SK-N-SH (cell line): Measurements from ENCODE around the gene PAQR6. TPM values are rescaled to one million over a fixed set of nuclear protein-coding genes. Genes with fewer than 3 reads are reported as not detected.

Experiments used
- CTCF ChIA-PET: fragments of 300-600, 350-600 bp; formaldehyde crosslinking; extraction: SDS; loops from one replicate; lab custom pipeline; 2021; lab: Yijun Ruan, JAX
- POLR2A ChIA-PET: fragments of 350-600 bp; sonication (Branson Sonifier 250); formaldehyde crosslinking; extraction: SDS; loops from one replicate; lab custom pipeline; 2020; ENCODE audit warnings: antibody characterized with exemption, inconsistent platforms; lab: Yijun Ruan, JAX
- DNase-seq: peaks from one replicate; pipeline ENCODE4 v3.0.0; 2012
- H2AFZ ChIP-seq: fragments of 200-600 bp; sonication (generic); 2 replicates; pipeline ENCODE4 v1.8.1; 2016; ENCODE audit warnings: antibody characterized with exemption, mild to moderate bottlenecking, low read depth
- H3F3A ChIP-seq: fragments of 200-600 bp; sonication (generic); replicated peaks from 2 replicates; pipeline ENCODE3; 2016; ENCODE audit warnings: antibody characterized with exemption, mild to moderate bottlenecking; ENCODE audit not compliant: insufficient read depth
- H3K27ac ChIP-seq, 2 experiments: fragments of 200-500 bp in 1 of 2; fragments of 200-600 bp in 1 of 2; sonication (Bioruptor generic) in 1 of 2; sonication (generic), shearing (Covaris generic) in 1 of 2; 2 replicates each; pipeline versions ENCODE4 v1.5.1 to v1.6.1; 2014 to 2016; ENCODE audit warnings: low read depth in 2 of 2, inconsistent platforms in 1 of 2, low read length in 1 of 2, mild to moderate bottlenecking in 1 of 2, mixed read lengths in 1 of 2
- H3K27me3 ChIP-seq: fragments of 200-600 bp; sonication (generic), shearing (Covaris generic); 2 replicates; pipeline ENCODE4 v1.6.1; 2016; ENCODE audit warnings: mixed run types; ENCODE audit not compliant: insufficient read depth
- H3K36me3 ChIP-seq, 2 experiments: fragments of 200-500 bp in 1 of 2; fragments of 200-600 bp in 1 of 2; sonication (Bioruptor generic) in 1 of 2; sonication (generic) in 1 of 2; replicated peaks in 1 of 2; 2 replicates each; pipeline versions ENCODE3 to v1.5.1; 2014 to 2016; ENCODE audit warnings: low read length in 1 of 2, mild to moderate bottlenecking in 1 of 2; ENCODE audit not compliant: insufficient read depth in 2 of 2, control insufficient read depth in 1 of 2
- H3K4me1 ChIP-seq, 2 experiments: fragments of 200-500 bp in 1 of 2; fragments of 200-600 bp in 1 of 2; sonication (Bioruptor generic) in 1 of 2; sonication (generic), shearing (Covaris generic) in 1 of 2; 2 replicates each; pipeline versions ENCODE4 v1.5.1 to v1.6.1; 2014 to 2016; ENCODE audit warnings: low read depth in 1 of 2, low read length in 1 of 2, mixed run types in 1 of 2; ENCODE audit not compliant: insufficient read depth in 2 of 2, control insufficient read depth in 1 of 2
- H3K4me2 ChIP-seq: fragments of 200-600 bp; sonication (generic), shearing (Covaris generic); 2 replicates; pipeline ENCODE4 v1.6.1; 2017; ENCODE audit warnings: mixed run types
- H3K4me3 ChIP-seq, 2 experiments: fragments of 200-500 bp in 1 of 2; fragments of 200-600 bp in 1 of 2; sonication (Bioruptor generic) in 1 of 2; sonication (generic), shearing (Covaris generic) in 1 of 2; 2 replicates each; pipeline versions ENCODE4 v1.5.1 to v1.8.1; 2014 to 2016; ENCODE audit warnings: low read depth in 2 of 2, inconsistent platforms in 1 of 2, low read length in 1 of 2, mild to moderate bottlenecking in 1 of 2, mixed read lengths in 1 of 2, moderate library complexity in 1 of 2
- H3K79me2 ChIP-seq: fragments of 200-600 bp; sonication (generic); 2 replicates; pipeline ENCODE4 v1.8.1; 2017; ENCODE audit warnings: mild to moderate bottlenecking; ENCODE audit not compliant: insufficient read depth
- H3K9ac ChIP-seq: fragments of 200-600 bp; sonication (generic); 2 replicates; pipeline ENCODE4 v1.6.1; 2017; ENCODE audit warnings: mixed run types
- H3K9me2 ChIP-seq: fragments of 200-600 bp; sonication (generic); 2 replicates; pipeline ENCODE4 v1.6.1; 2017; ENCODE audit warnings: mixed run types
- H3K9me3 ChIP-seq: fragments of 200-600 bp; sonication (generic); 2 replicates; pipeline ENCODE4 v1.6.1; 2017; ENCODE audit warnings: mixed run types, mild to moderate bottlenecking, moderate library complexity
- H4K20me1 ChIP-seq: fragments of 200-600 bp; sonication (generic); 2 replicates; pipeline ENCODE4 v1.6.1; 2017; ENCODE audit warnings: mild to moderate bottlenecking, mixed run types; ENCODE audit not compliant: insufficient read depth
- CHD2 ChIP-seq: fragments of 150-350 bp; IDR thresholded peaks from 2 replicates; pipeline ENCODE4 v1.6.1; 2018; ENCODE audit warnings: low read length; ENCODE audit not compliant: partially characterized antibody
- ELF1 ChIP-seq: IDR thresholded peaks from 2 replicates; pipeline ENCODE4 v1.4.0; 2012
- EP300 ChIP-seq, 2 experiments: IDR thresholded peaks; 2 replicates each; pipeline versions ENCODE4 v1.4.0 to v1.6.1; 2012; ENCODE audit warnings: borderline replicate concordance in 1 of 2, low read depth in 1 of 2, low read length in 1 of 2
- EZH2phosphoT487 ChIP-seq: fragments of 200-600 bp; sonication (generic); IDR thresholded peaks from 2 replicates; pipeline ENCODE4 v1.6.1; 2017; ENCODE audit warnings: low read depth, mixed run types, mild to moderate bottlenecking, antibody characterized with exemption, moderate library complexity, borderline replicate concordance
- FOSL2 ChIP-seq: IDR thresholded peaks from 2 replicates; pipeline ENCODE4 v1.4.0; 2012; ENCODE audit warnings: low read depth, mild to moderate bottlenecking, moderate library complexity, borderline replicate concordance
- FOXJ3 ChIP-seq: sonication (generic); formaldehyde crosslinking; IDR thresholded peaks from 2 replicates; pipeline ENCODE4 v1.5.1; 2020; ENCODE audit warnings: mild to moderate bottlenecking, missing genetic modification reagents
- FOXM1 ChIP-seq: IDR thresholded peaks from 2 replicates; pipeline ENCODE4 v1.4.0; 2012; ENCODE audit warnings: low read depth, mild to moderate bottlenecking
- GABPA ChIP-seq: IDR thresholded peaks from 2 replicates; pipeline ENCODE4 v1.4.0; 2012; ENCODE audit warnings: low read depth, mild to moderate bottlenecking
- GATA2 ChIP-seq: sonication (generic); formaldehyde crosslinking; IDR thresholded peaks from 2 replicates; pipeline ENCODE4 v1.5.0; 2020; ENCODE audit warnings: mild to moderate bottlenecking, missing genetic modification reagents
- IRF3 ChIP-seq: fragments of 150-350 bp; IDR thresholded peaks from 2 replicates; pipeline ENCODE4 v1.6.1; 2016; ENCODE audit warnings: mild to moderate bottlenecking, low read depth, low read length
- MEF2A ChIP-seq: IDR thresholded peaks from 2 replicates; pipeline ENCODE4 v1.4.0; 2012; ENCODE audit warnings: low read depth, borderline replicate concordance
- MXI1 ChIP-seq: IDR thresholded peaks from 2 replicates; pipeline ENCODE4 v1.6.1; 2012; ENCODE audit warnings: mild to moderate bottlenecking, low read depth, low read length, improper control_type of control experiment
- PBX3 ChIP-seq: IDR thresholded peaks from 2 replicates; pipeline ENCODE4; 2012
- POLR2AphosphoS5 ChIP-seq: IDR thresholded peaks from 2 replicates; pipeline ENCODE4 v1.6.1; 2012; ENCODE audit warnings: low read depth, low read length
- RCOR1 ChIP-seq: fragments of 150-350 bp; IDR thresholded peaks from 2 replicates; pipeline ENCODE4 v1.6.1; 2017; ENCODE audit warnings: antibody characterized with exemption, low read length
- REST ChIP-seq: IDR thresholded peaks from 2 replicates; pipeline ENCODE4 v1.6.1; 2012; ENCODE audit warnings: mild to moderate bottlenecking, low read depth, low read length, moderate library complexity
- TAF1 ChIP-seq: IDR thresholded peaks from 2 replicates; pipeline ENCODE4 v1.6.1; 2012; ENCODE audit warnings: low read depth, mild to moderate bottlenecking, low read length, moderate library complexity, borderline replicate concordance
- TCF12 ChIP-seq: IDR thresholded peaks from 2 replicates; pipeline ENCODE4 v1.4.0; 2012
- WGBS: methylation state at CpG from one replicate; pipeline ENCODE4 v1.1.6; 2017; ENCODE audit warnings: low lambda C conversion rate; 5-methylcytosine and 5-hydroxymethylcytosine counted together
- polyA plus RNA-seq, 3 experiments: library from polyadenylated mRNA; depleted of rRNA; stranded (reverse); fragments of >200 nt; gene quantifications; 2 replicates each; pipeline ENCODE4 v1.2.3, GENCODE V29; 2012
- TF ChIP-seq, protein P1 (sequence below): fragments of 150-350 bp; IDR thresholded peaks from 2 replicates; pipeline ENCODE4 v1.6.1; 2017; ENCODE audit warnings: antibody characterized with exemption, low read length, low read depth, borderline replicate concordance

PAQR6 gene
- polyA plus RNA-seq, 1 of the 3 experiments (the other 2 are of a cell fraction) = 2.4 TPM

- 0 out of 2 replicates have a peak, but pooled peaks have one; percentile 14 for TF ChIP-seq POLR2AphosphoS5
- peak; percentile 71 for TF ChIP-seq TCF12
- TF ChIP-seq EZH2phosphoT487 = no peak
- TF ChIP-seq MXI1 = peak; percentile 73; the same call in 1 of the 2 replicates
- TF ChIP-seq PBX3 = peak; percentile 3; the same call in 1 of the 2 replicates
- no peak for TF ChIP-seq MEF2A
- TF ChIP-seq FOXJ3 (CRISPR knock-in tag) = 0 out of 2 replicates have a peak, but pooled peaks have one; percentile 56
- TF ChIP-seq FOXM1 = no peak
- peak; percentile 77 for TF ChIP-seq CHD2
- TF ChIP-seq EP300 (IDR thresholded peaks at IDR 0.05; ENCODE audit: borderline replicate concordance in 1 of 2, low read depth in 1 of 2, low read length in 1 of 2) = peak in 1 of 2 experiments; percentile 87; a peak in 2 of 4 replicates
- TF ChIP-seq RCOR1 = peak; percentile 76
- TF ChIP-seq GATA2 (CRISPR knock-in tag) = peak; percentile 98
- DNase-seq = peak; percentile 85
- H3F3A ChIP-seq = peaks cover 13% of the 10 kb centered on the region
- no peaks in the 10 kb centered on the region for H3K9me3 ChIP-seq
- H2AFZ ChIP-seq = no peak overlapping the region
- peak overlapping the region; percentile 16 to 99; a peak in 3 of 4 replicates for H3K27ac ChIP-seq
- no peaks in the 10 kb centered on the region for H3K79me2 ChIP-seq
- no peaks in the 10 kb centered on the region for H3K9me2 ChIP-seq
- no peak overlapping the region for H3K9ac ChIP-seq
- peaks cover 25 to 71% of the 10 kb centered on the region in 2 experiments for H3K36me3 ChIP-seq
- no peaks in the 10 kb centered on the region for H3K27me3 ChIP-seq
- peak overlapping the region; percentile 4; the same call in 1 of the 2 replicates for H3K4me2 ChIP-seq
- H3K4me1 ChIP-seq = peaks cover 13 to 65% of the 10 kb centered on the region in 2 experiments; a peak in 3 of 4 replicates
- POLR2A ChIA-PET = interaction anchor here (1.1 to 2.9 kb wide), 8 partner anchors 8 to 170 kb away, joined by 3 to 17 read pairs (median 4); partner anchors contain the start of genes BGLAP, MEX3A, PMF1 and SMG5
- H3K4me3 ChIP-seq = no peak overlapping the region
- WGBS = 15% methylated on average over 3 of the region's 3 CpGs
- H4K20me1 ChIP-seq = no peaks in the 10 kb centered on the region
- CTCF ChIA-PET = interaction anchor here (0.8 to 3.8 kb wide), 11 partner anchors 8 to 229 kb away, joined by 3 to 14 read pairs (median 3); partner anchors contain the start of genes PMF1 and SMG5
These were observed 3.7 kb upstream of the PAQR6 start for GRCh38 chr1:156251527-156251926.

GRCh38 chr1:156249593-156249992 lies 1.7 kb upstream of the PAQR6 start:
- no peaks in the 10 kb centered on the region for H3K79me2 ChIP-seq
- H3K36me3 ChIP-seq = peaks cover 14 to 62% of the 10 kb centered on the region in 2 experiments
- H3K9me3 ChIP-seq = no peaks in the 10 kb centered on the region
- no peak overlapping the region for H3K4me2 ChIP-seq
- H3K27ac ChIP-seq = peak overlapping the region in 1 of 2 experiments; percentile 99; a peak in 1 of 4 replicates
- ChIA-PET POLR2A (no interaction called here), CTCF (interaction anchor here (0.8 to 3.8 kb wide), 4 partner anchors 10 to 120 kb away, joined by 3 to 14 read pairs (median 8); no protein-coding TSS in a partner anchor)
- no peaks in the 10 kb centered on the region for H3K9me2 ChIP-seq
- WGBS = 88% methylated on average over 4 of the region's 5 CpGs
- no peak overlapping the region for H2AFZ ChIP-seq
- peaks cover 13% of the 10 kb centered on the region for H3F3A ChIP-seq
- H3K27me3 ChIP-seq = no peaks in the 10 kb centered on the region
- no peak for DNase-seq
- H4K20me1 ChIP-seq = no peaks in the 10 kb centered on the region
- no peak overlapping the region for H3K4me3 ChIP-seq
- H3K4me1 ChIP-seq = peaks cover 13 to 67% of the 10 kb centered on the region in 2 experiments; a peak in 3 of 4 replicates
- no peak overlapping the region for H3K9ac ChIP-seq
- TF ChIP-seq TCF12 (no peak), RCOR1 (no peak), MEF2A (no peak), FOSL2 (no peak), CHD2 (no peak), FOXM1 (no peak), GABPA (no peak), REST (no peak), IRF3 (no peak), EZH2phosphoT487 (no peak), POLR2AphosphoS5 (no peak), TAF1 (no peak), ELF1 (no peak)
- TF ChIP-seq, protein P1, sequence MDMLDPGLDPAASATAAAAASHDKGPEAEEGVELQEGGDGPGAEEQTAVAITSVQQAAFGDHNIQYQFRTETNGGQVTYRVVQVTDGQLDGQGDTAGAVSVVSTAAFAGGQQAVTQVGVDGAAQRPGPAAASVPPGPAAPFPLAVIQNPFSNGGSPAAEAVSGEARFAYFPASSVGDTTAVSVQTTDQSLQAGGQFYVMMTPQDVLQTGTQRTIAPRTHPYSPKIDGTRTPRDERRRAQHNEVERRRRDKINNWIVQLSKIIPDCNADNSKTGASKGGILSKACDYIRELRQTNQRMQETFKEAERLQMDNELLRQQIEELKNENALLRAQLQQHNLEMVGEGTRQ = no peak
